ENCODE data around the gene IGLL1. TPM values are rescaled to one million over a fixed set of nuclear protein-coding genes. Genes with fewer than 3 reads are reported as not detected.
"Not testable (repeated sequence)": the region's sequence is repeated elsewhere in the genome, so short reads cannot be mapped to it uniquely, and the experiment has no call there.

IGLL1 gene
- total and polyA plus RNA-seq, 4 donors = 17.4 TPM; not detected in 3

DNA sequence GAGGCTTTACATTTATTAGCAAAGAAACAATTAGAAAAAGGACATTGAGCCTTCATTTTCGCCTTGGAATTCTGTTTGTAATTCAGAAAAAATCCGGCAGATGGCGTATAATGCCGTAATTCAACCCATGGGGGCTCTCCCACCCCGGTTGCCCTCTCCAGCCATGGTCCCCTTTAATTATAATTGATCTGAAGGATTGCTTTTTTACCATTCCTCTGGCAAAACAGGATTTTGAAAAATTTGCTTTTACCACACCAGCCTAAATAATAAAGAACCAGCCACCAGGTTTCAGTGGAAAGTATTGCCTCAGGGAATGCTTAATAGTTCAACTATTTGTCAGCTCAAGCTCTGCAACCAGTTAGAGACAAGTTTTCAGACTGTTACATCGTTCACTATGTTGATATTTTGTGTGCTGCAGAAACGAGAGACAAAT is 38.2 kb downstream of the IGLL1 start:
- not testable (repeated sequence) for H3K4me1 ChIP-seq (ENCODE audit: control insufficient read depth in 4 of 4, insufficient read depth in 4 of 4, low read length in 3 of 4); DNase-seq (ENCODE audit: low spot score); H3K36me3 ChIP-seq (ENCODE audit: control insufficient read depth in 4 of 4, insufficient read depth in 3 of 4, low read depth in 1 of 4, low read length in 3 of 4); H3K27me3 ChIP-seq (ENCODE audit: control insufficient read depth in 4 of 4, insufficient read depth in 4 of 4, low read length in 3 of 4); H3K9me3 ChIP-seq (ENCODE audit: control insufficient read depth in 4 of 4, low read length in 3 of 4); H3K9ac ChIP-seq (ENCODE audit: low read depth in 1 of 2, low read length in 2 of 2); H3K4me3 ChIP-seq (ENCODE audit: low read depth in 1 of 3, low read length in 3 of 3); H3K27ac ChIP-seq (ENCODE audit: low read depth in 1 of 2, low read length in 2 of 2)
- TF ChIP-seq RAD21 (IDR thresholded peaks at IDR 0.05) (peak; percentile 65 to 74), CTCF (IDR thresholded peaks at IDR 0.05; ENCODE audit: low read depth, low read length, missing input control) (peak; percentile 53)
- whole genome bisulfite sequencing = 5% methylated on average over 7 of the region's 7 CpGs

- H3K27ac ChIP-seq (ENCODE audit: low read depth in 1 of 2, low read length in 2 of 2); H3K4me1 ChIP-seq (ENCODE audit: control insufficient read depth in 4 of 4, insufficient read depth in 4 of 4, low read length in 3 of 4); H3K9ac ChIP-seq (ENCODE audit: low read depth in 1 of 2, low read length in 2 of 2); H3K4me3 ChIP-seq (ENCODE audit: low read depth in 1 of 3, low read length in 3 of 3); H3K27me3 ChIP-seq (ENCODE audit: control insufficient read depth in 4 of 4, insufficient read depth in 4 of 4, low read length in 3 of 4); H3K36me3 ChIP-seq (ENCODE audit: control insufficient read depth in 4 of 4, insufficient read depth in 3 of 4, low read depth in 1 of 4, low read length in 3 of 4); H3K9me3 ChIP-seq (ENCODE audit: control insufficient read depth in 4 of 4, low read length in 3 of 4); DNase-seq (ENCODE audit: low spot score): not testable (repeated sequence)
- 87% methylated on average over 5 of the region's 5 CpGs for WGBS
Measured at GRCh38 chr22:23540837-23541236, 39.3 kb downstream of the IGLL1 start.

DNA sequence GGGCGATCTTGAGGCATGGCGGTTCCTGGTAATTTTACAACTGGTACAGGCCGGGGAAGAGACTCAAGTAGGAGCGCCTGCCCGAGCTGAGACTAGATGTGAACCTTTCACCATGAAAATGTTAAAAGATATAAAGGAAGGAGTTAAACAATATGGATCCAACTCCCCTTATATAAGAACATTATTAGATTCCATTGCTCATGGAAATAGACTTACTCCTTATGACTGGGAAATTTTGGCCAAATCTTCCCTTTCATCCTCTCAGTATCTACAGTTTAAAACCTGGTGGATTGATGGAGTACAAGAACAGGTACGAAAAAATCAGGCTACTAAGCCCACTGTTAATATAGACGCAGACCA is 40.3 kb downstream of the IGLL1 start:
- H3K27ac ChIP-seq (ENCODE audit: low read depth in 1 of 2, low read length in 2 of 2); H3K27me3 ChIP-seq (ENCODE audit: control insufficient read depth in 4 of 4, insufficient read depth in 4 of 4, low read length in 3 of 4); H3K9me3 ChIP-seq (ENCODE audit: control insufficient read depth in 4 of 4, low read length in 3 of 4); H3K4me1 ChIP-seq (ENCODE audit: control insufficient read depth in 4 of 4, insufficient read depth in 4 of 4, low read length in 3 of 4); H3K9ac ChIP-seq (ENCODE audit: low read depth in 1 of 2, low read length in 2 of 2); DNase-seq (ENCODE audit: low spot score); H3K36me3 ChIP-seq (ENCODE audit: control insufficient read depth in 4 of 4, insufficient read depth in 3 of 4, low read depth in 1 of 4, low read length in 3 of 4); H3K4me3 ChIP-seq (ENCODE audit: low read depth in 1 of 3, low read length in 3 of 3): not testable (repeated sequence)
- 9% methylated on average over 6 of the region's 7 CpGs for WGBS

- H3K9me3 ChIP-seq (ENCODE audit: control insufficient read depth in 4 of 4, low read length in 3 of 4) = no peaks in the 10 kb centered on the region
- H3K9ac ChIP-seq (ENCODE audit: low read depth in 1 of 2, low read length in 2 of 2) = no peak overlapping the region
- no peaks in the 10 kb centered on the region for H3K27me3 ChIP-seq (ENCODE audit: control insufficient read depth in 4 of 4, insufficient read depth in 4 of 4, low read length in 3 of 4)
- WGBS = 23% methylated on average over 21 of the region's 21 CpGs
- peaks cover 0 to 3% (median 0%) of the 10 kb centered on the region in 4 donors for H3K4me1 ChIP-seq (ENCODE audit: control insufficient read depth in 4 of 4, insufficient read depth in 4 of 4, low read length in 3 of 4)
- DNase-seq (ENCODE audit: low spot score) = peak; percentile 62
- H3K27ac ChIP-seq (ENCODE audit: low read depth in 1 of 2, low read length in 2 of 2) = no peak overlapping the region
- H3K4me3 ChIP-seq (ENCODE audit: low read depth in 1 of 3, low read length in 3 of 3) = no peak overlapping the region
- TF ChIP-seq CTCF (IDR thresholded peaks at IDR 0.05; ENCODE audit: low read depth, low read length, missing input control) (peak; percentile 81), RAD21 (IDR thresholded peaks at IDR 0.05) (peak; percentile 85 to 91)
- TF ChIP-seq, protein P1, sequence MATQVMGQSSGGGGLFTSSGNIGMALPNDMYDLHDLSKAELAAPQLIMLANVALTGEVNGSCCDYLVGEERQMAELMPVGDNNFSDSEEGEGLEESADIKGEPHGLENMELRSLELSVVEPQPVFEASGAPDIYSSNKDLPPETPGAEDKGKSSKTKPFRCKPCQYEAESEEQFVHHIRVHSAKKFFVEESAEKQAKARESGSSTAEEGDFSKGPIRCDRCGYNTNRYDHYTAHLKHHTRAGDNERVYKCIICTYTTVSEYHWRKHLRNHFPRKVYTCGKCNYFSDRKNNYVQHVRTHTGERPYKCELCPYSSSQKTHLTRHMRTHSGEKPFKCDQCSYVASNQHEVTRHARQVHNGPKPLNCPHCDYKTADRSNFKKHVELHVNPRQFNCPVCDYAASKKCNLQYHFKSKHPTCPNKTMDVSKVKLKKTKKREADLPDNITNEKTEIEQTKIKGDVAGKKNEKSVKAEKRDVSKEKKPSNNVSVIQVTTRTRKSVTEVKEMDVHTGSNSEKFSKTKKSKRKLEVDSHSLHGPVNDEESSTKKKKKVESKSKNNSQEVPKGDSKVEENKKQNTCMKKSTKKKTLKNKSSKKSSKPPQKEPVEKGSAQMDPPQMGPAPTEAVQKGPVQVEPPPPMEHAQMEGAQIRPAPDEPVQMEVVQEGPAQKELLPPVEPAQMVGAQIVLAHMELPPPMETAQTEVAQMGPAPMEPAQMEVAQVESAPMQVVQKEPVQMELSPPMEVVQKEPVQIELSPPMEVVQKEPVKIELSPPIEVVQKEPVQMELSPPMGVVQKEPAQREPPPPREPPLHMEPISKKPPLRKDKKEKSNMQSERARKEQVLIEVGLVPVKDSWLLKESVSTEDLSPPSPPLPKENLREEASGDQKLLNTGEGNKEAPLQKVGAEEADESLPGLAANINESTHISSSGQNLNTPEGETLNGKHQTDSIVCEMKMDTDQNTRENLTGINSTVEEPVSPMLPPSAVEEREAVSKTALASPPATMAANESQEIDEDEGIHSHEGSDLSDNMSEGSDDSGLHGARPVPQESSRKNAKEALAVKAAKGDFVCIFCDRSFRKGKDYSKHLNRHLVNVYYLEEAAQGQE (IDR thresholded peaks at IDR 0.05) = no peak
- no peaks in the 10 kb centered on the region for H3K36me3 ChIP-seq (ENCODE audit: control insufficient read depth in 4 of 4, insufficient read depth in 3 of 4, low read depth in 1 of 4, low read length in 3 of 4)
Measured at GRCh38 chr22:23539135-23539838, 40.8 kb downstream of the IGLL1 start.

DNA sequence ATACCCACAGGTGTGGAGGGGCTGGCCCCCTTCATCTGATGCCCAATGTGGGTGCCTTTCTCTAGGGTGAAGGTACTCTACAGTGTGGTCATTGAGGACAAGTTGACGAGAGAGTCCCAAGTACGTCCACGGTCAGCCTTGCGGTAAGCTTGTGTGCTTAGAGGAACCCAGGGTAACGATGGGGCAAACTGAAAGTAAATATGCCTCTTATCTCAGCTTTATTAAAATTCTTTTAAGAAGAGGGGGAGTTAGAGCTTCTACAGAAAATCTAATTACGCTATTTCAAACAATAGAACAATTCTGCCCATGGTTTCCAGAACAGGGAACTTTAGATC is 41.4 kb downstream of the IGLL1 start:
- not testable (repeated sequence) for H3K9ac ChIP-seq (ENCODE audit: low read depth in 1 of 2, low read length in 2 of 2); H3K27ac ChIP-seq (ENCODE audit: low read depth in 1 of 2, low read length in 2 of 2); H3K27me3 ChIP-seq (ENCODE audit: control insufficient read depth in 4 of 4, insufficient read depth in 4 of 4, low read length in 3 of 4); H3K4me1 ChIP-seq (ENCODE audit: control insufficient read depth in 4 of 4, insufficient read depth in 4 of 4, low read length in 3 of 4); H3K9me3 ChIP-seq (ENCODE audit: control insufficient read depth in 4 of 4, low read length in 3 of 4); H3K4me3 ChIP-seq (ENCODE audit: low read depth in 1 of 3, low read length in 3 of 3); DNase-seq (ENCODE audit: low spot score); H3K36me3 ChIP-seq (ENCODE audit: control insufficient read depth in 4 of 4, insufficient read depth in 3 of 4, low read depth in 1 of 4, low read length in 3 of 4)
- 72% methylated on average over 6 of the region's 6 CpGs for WGBS

Measured in liver (tissue), 9 donors.